WTC11 (cell line): ENCODE results near the gene USP26. TPM values are rescaled to one million over a fixed set of nuclear protein-coding genes. Genes with fewer than 3 reads are reported as not detected.

ENCODE experiments used
- ATAC-seq: fragments of 200-7000 bp; cut with Tn5 transposase; 2 replicates; pipeline ENCODE4 v1.10.0; 2021; ENCODE audit warnings: mild to moderate bottlenecking, moderate library complexity
- CTCF ChIA-PET: fragments of 300-600 bp; sonication (Branson Sonifier 250); formaldehyde crosslinking; loops from one replicate; lab custom pipeline; 2021; ENCODE audit warnings: antibody characterized with exemption; lab: Charles Lee
- POLR2A ChIA-PET: fragments of 350-600 bp; sonication (Branson Sonifier 250); formaldehyde crosslinking; loops from one replicate; lab custom pipeline; 2021; ENCODE audit warnings: antibody characterized with exemption; lab: Charles Lee
- DNase-seq: peaks from one replicate; pipeline ENCODE4 v3.0.0; 2021; ENCODE audit warnings: low spot score
- H3K27ac Mint-ChIP-seq: 2 replicates; pipeline ENCODE4 v1.8.0; 2021; ENCODE audit warnings: mixed read lengths
- H3K27me3 Mint-ChIP-seq: 2 replicates; pipeline ENCODE4 v1.8.0; 2021; ENCODE audit warnings: low read depth, mild to moderate bottlenecking, moderate library complexity, mixed read lengths
- H3K36me3 Mint-ChIP-seq: 2 replicates; pipeline ENCODE4 v1.8.0; 2021; ENCODE audit warnings: mixed read lengths
- H3K4me1 Mint-ChIP-seq: 2 replicates; pipeline ENCODE4 v1.8.0; 2022; ENCODE audit warnings: mixed read lengths
- H3K4me3 Mint-ChIP-seq: 2 replicates; pipeline ENCODE4 v1.8.0; 2021; ENCODE audit warnings: mild to moderate bottlenecking, moderate library complexity, mixed read lengths
- H3K9me3 Mint-ChIP-seq: 2 replicates; pipeline ENCODE4 v1.8.0; 2021; ENCODE audit warnings: mixed read lengths
- E2F1 ChIP-seq: sonication (generic); formaldehyde crosslinking; IDR thresholded peaks from 2 replicates; pipeline ENCODE4 v1.8.0; 2022; ENCODE audit warnings: mild to moderate bottlenecking, missing genetic modification reagents
- EMX1 ChIP-seq: fragments of 250-450 bp; sonication (Bioruptor Pico); IDR thresholded peaks from 2 replicates; pipeline ENCODE4 v1.8.0; 2021; ENCODE audit warnings: mild to moderate bottlenecking
- ERG ChIP-seq: fragments of 250-450 bp; sonication (Bioruptor Pico); IDR thresholded peaks from 2 replicates; pipeline ENCODE4 v1.8.0; 2021; ENCODE audit warnings: mild to moderate bottlenecking
- FOXJ3 ChIP-seq: sonication (generic); formaldehyde crosslinking; IDR thresholded peaks from 2 replicates; pipeline ENCODE4 v1.9.0; 2021; ENCODE audit warnings: missing genetic modification reagents, mild to moderate bottlenecking, borderline replicate concordance
- FOXK1 ChIP-seq: sonication (generic); formaldehyde crosslinking; IDR thresholded peaks from 2 replicates; pipeline ENCODE4 v1.8.0; 2022; ENCODE audit warnings: mild to moderate bottlenecking, moderate library complexity, missing genetic modification reagents
- JAZF1 ChIP-seq: fragments of 250-450 bp; sonication (Bioruptor Pico); IDR thresholded peaks from 2 replicates; pipeline ENCODE4 v1.9.0; 2021; ENCODE audit warnings: moderate library complexity, mild to moderate bottlenecking, inconsistent platforms
- MXD4 ChIP-seq: fragments of 250-450 bp; sonication (Bioruptor Pico); IDR thresholded peaks from 2 replicates; pipeline ENCODE4 v1.8.0; 2021; ENCODE audit warnings: mild to moderate bottlenecking, moderate library complexity, borderline replicate concordance
- OVOL2 ChIP-seq: fragments of 250-450 bp; sonication (Bioruptor Pico); IDR thresholded peaks from 2 replicates; pipeline ENCODE4 v1.9.0; 2021; ENCODE audit warnings: mild to moderate bottlenecking, borderline replicate concordance
- RELA ChIP-seq: sonication (generic); formaldehyde crosslinking; IDR thresholded peaks from 2 replicates; pipeline ENCODE4 v1.8.1; 2022; ENCODE audit warnings: missing genetic modification reagents, mild to moderate bottlenecking, borderline replicate concordance
- SOX15 ChIP-seq: fragments of 250-450 bp; sonication (Bioruptor Pico); IDR thresholded peaks from 2 replicates; pipeline ENCODE4 v1.9.0; 2021; ENCODE audit warnings: mild to moderate bottlenecking
- SP1 ChIP-seq: sonication (generic); formaldehyde crosslinking; conservative IDR thresholded peaks from 2 replicates; pipeline ENCODE4 v1.8.1; 2022; ENCODE audit warnings: missing genetic modification reagents
- ZBTB21 ChIP-seq: sonication (generic); formaldehyde crosslinking; IDR thresholded peaks from 2 replicates; pipeline ENCODE4 v1.8.1; 2023; ENCODE audit warnings: mild to moderate bottlenecking, missing genetic modification reagents, borderline replicate concordance
- ZNF263 ChIP-seq: sonication (generic); formaldehyde crosslinking; IDR thresholded peaks from 2 replicates; pipeline ENCODE4 v1.8.1; 2022; ENCODE audit warnings: low read depth, mild to moderate bottlenecking, moderate library complexity, missing genetic modification reagents
- ZNF396 ChIP-seq: fragments of 250-450 bp; sonication (Bioruptor Pico); IDR thresholded peaks from 2 replicates; pipeline ENCODE4 v1.8.0; 2021; ENCODE audit warnings: mild to moderate bottlenecking, moderate library complexity, borderline replicate concordance
- ZNF416 ChIP-seq: fragments of 250-450 bp; sonication (Bioruptor Pico); IDR thresholded peaks from 2 replicates; pipeline ENCODE4 v1.9.0; 2021; ENCODE audit warnings: mild to moderate bottlenecking, inconsistent platforms
- total RNA-seq: library from RNA; stranded (reverse); gene quantifications from 3 replicates; pipeline ENCODE4 v1.2.3, GENCODE V29; 2021
- TF ChIP-seq, protein P1 (sequence below): sonication (generic); formaldehyde crosslinking; IDR thresholded peaks from 2 replicates; pipeline ENCODE4 v1.8.1; 2023; ENCODE audit warnings: mild to moderate bottlenecking, missing genetic modification reagents, moderate library complexity
- TF ChIP-seq, protein P2 (sequence below): sonication (generic); formaldehyde crosslinking; IDR thresholded peaks from 2 replicates; pipeline ENCODE4 v1.8.1; 2023; ENCODE audit warnings: mild to moderate bottlenecking, moderate library complexity, missing genetic modification reagents
- TF ChIP-seq, protein P3 (sequence below): sonication (generic); formaldehyde crosslinking; IDR thresholded peaks from 2 replicates; pipeline ENCODE4 v1.8.0; 2023; ENCODE audit warnings: mild to moderate bottlenecking, missing genetic modification reagents
- TF ChIP-seq, protein P4 (sequence below): sonication (generic); formaldehyde crosslinking; IDR thresholded peaks from 2 replicates; pipeline ENCODE4 v1.8.1; 2022; ENCODE audit warnings: mild to moderate bottlenecking, moderate library complexity, missing genetic modification reagents
- TF ChIP-seq, protein P5 (sequence below): sonication (generic); formaldehyde crosslinking; IDR thresholded peaks from 2 replicates; pipeline ENCODE4 v1.8.0; 2023; ENCODE audit warnings: missing genetic modification reagents, mild to moderate bottlenecking, borderline replicate concordance
- TF ChIP-seq, protein P6 (sequence below): sonication (generic); formaldehyde crosslinking; IDR thresholded peaks from 2 replicates; pipeline ENCODE4 v1.8.1; 2022; ENCODE audit warnings: low read depth, missing genetic modification reagents, borderline replicate concordance

USP26 gene
- total RNA-seq, 1 experiment from 2014 or later, result 0.11 TPM

- no peak overlapping the region for H3K4me3 Mint-ChIP-seq
- POLR2A ChIA-PET, result no interaction called here
- no peaks in the 10 kb centered on the region for H3K36me3 Mint-ChIP-seq
- 0 out of 2 replicates have a peak, but pooled peaks cover 3% of the 10 kb centered on the region for H3K9me3 Mint-ChIP-seq
- no peak overlapping the region for H3K27ac Mint-ChIP-seq
- H3K27me3 Mint-ChIP-seq, result no peaks in the 10 kb centered on the region; the same call in 1 of the 2 replicates
- no peaks in the 10 kb centered on the region for H3K4me1 Mint-ChIP-seq
- CTCF ChIA-PET, result no interaction called here
- DNase-seq, result no peak
- TF ChIP-seq, protein P1, sequence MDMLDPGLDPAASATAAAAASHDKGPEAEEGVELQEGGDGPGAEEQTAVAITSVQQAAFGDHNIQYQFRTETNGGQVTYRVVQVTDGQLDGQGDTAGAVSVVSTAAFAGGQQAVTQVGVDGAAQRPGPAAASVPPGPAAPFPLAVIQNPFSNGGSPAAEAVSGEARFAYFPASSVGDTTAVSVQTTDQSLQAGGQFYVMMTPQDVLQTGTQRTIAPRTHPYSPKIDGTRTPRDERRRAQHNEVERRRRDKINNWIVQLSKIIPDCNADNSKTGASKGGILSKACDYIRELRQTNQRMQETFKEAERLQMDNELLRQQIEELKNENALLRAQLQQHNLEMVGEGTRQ (CRISPR knock-in tag), result no peak
- TF ChIP-seq ERG (no peak), E2F1 (no peak), ZNF396 (no peak), MXD4 (CRISPR knock-in tag) (no peak), EMX1 (CRISPR knock-in tag) (no peak), JAZF1 (no peak), ZNF416 (CRISPR knock-in tag) (no peak), SP1 (CRISPR knock-in tag) (no peak)
- TF ChIP-seq, protein P2, sequence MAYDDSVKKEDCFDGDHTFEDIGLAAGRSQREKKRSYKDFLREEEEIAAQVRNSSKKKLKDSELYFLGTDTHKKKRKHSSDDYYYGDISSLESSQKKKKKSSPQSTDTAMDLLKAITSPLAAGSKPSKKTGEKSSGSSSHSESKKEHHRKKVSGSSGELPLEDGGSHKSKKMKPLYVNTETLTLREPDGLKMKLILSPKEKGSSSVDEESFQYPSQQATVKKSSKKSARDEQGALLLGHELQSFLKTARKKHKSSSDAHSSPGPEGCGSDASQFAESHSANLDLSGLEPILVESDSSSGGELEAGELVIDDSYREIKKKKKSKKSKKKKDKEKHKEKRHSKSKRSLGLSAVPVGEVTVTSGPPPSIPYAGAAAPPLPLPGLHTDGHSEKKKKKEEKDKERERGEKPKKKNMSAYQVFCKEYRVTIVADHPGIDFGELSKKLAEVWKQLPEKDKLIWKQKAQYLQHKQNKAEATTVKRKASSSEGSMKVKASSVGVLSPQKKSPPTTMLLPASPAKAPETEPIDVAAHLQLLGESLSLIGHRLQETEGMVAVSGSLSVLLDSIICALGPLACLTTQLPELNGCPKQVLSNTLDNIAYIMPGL (CRISPR knock-in tag), result no peak
- TF ChIP-seq, protein P3, sequence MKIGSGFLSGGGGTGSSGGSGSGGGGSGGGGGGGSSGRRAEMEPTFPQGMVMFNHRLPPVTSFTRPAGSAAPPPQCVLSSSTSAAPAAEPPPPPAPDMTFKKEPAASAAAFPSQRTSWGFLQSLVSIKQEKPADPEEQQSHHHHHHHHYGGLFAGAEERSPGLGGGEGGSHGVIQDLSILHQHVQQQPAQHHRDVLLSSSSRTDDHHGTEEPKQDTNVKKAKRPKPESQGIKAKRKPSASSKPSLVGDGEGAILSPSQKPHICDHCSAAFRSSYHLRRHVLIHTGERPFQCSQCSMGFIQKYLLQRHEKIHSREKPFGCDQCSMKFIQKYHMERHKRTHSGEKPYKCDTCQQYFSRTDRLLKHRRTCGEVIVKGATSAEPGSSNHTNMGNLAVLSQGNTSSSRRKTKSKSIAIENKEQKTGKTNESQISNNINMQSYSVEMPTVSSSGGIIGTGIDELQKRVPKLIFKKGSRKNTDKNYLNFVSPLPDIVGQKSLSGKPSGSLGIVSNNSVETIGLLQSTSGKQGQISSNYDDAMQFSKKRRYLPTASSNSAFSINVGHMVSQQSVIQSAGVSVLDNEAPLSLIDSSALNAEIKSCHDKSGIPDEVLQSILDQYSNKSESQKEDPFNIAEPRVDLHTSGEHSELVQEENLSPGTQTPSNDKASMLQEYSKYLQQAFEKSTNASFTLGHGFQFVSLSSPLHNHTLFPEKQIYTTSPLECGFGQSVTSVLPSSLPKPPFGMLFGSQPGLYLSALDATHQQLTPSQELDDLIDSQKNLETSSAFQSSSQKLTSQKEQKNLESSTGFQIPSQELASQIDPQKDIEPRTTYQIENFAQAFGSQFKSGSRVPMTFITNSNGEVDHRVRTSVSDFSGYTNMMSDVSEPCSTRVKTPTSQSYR (CRISPR knock-in tag), result no peak
- ATAC-seq, result no peak
Observed at GRCh38 chrX:133068461-133068860, 28.4 kb downstream of the USP26 start.

DNA sequence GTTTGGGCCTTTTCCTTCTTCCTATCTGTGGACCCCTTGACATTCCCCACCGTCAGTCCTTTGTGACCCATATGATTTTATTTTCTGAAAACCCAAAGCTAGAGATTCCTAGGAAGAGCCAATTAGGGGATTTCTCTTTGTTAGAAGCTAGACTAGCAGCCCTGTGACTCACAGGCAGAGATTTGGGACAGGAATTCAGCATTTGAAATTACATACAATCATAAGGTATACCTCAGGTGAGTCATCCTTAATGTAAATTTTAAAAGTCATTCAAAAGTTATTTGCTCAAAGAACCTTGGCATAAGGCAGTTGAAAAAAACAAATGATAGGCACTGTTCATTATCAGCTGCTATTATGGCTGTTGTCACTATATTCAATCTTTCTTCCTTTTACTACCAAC, 40.6 kb downstream of the USP26 start:
- peaks cover 27% of the 10 kb centered on the region for H3K4me1 Mint-ChIP-seq
- H3K27me3 Mint-ChIP-seq, result no peaks in the 10 kb centered on the region
- no peak overlapping the region for H3K4me3 Mint-ChIP-seq
- no peaks in the 10 kb centered on the region for H3K36me3 Mint-ChIP-seq
- no peak for ATAC-seq
- DNase-seq, result no peak
- no peak overlapping the region for H3K27ac Mint-ChIP-seq
- CTCF ChIA-PET, result interaction anchor here (1.6 kb wide), 1 partner anchor 12 kb away, joined by 5 read pairs; no protein-coding TSS in a partner anchor
- POLR2A ChIA-PET, result no interaction called here
- peaks cover 8% of the 10 kb centered on the region; the same call in 1 of the 2 replicates for H3K9me3 Mint-ChIP-seq
- no peak for TF ChIP-seq ZNF416 (CRISPR knock-in tag)
- TF ChIP-seq, protein P4, sequence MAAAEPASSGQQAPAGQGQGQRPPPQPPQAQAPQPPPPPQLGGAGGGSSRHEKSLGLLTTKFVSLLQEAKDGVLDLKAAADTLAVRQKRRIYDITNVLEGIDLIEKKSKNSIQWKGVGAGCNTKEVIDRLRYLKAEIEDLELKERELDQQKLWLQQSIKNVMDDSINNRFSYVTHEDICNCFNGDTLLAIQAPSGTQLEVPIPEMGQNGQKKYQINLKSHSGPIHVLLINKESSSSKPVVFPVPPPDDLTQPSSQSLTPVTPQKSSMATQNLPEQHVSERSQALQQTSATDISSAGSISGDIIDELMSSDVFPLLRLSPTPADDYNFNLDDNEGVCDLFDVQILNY, result no peak
- TF ChIP-seq, protein P5, sequence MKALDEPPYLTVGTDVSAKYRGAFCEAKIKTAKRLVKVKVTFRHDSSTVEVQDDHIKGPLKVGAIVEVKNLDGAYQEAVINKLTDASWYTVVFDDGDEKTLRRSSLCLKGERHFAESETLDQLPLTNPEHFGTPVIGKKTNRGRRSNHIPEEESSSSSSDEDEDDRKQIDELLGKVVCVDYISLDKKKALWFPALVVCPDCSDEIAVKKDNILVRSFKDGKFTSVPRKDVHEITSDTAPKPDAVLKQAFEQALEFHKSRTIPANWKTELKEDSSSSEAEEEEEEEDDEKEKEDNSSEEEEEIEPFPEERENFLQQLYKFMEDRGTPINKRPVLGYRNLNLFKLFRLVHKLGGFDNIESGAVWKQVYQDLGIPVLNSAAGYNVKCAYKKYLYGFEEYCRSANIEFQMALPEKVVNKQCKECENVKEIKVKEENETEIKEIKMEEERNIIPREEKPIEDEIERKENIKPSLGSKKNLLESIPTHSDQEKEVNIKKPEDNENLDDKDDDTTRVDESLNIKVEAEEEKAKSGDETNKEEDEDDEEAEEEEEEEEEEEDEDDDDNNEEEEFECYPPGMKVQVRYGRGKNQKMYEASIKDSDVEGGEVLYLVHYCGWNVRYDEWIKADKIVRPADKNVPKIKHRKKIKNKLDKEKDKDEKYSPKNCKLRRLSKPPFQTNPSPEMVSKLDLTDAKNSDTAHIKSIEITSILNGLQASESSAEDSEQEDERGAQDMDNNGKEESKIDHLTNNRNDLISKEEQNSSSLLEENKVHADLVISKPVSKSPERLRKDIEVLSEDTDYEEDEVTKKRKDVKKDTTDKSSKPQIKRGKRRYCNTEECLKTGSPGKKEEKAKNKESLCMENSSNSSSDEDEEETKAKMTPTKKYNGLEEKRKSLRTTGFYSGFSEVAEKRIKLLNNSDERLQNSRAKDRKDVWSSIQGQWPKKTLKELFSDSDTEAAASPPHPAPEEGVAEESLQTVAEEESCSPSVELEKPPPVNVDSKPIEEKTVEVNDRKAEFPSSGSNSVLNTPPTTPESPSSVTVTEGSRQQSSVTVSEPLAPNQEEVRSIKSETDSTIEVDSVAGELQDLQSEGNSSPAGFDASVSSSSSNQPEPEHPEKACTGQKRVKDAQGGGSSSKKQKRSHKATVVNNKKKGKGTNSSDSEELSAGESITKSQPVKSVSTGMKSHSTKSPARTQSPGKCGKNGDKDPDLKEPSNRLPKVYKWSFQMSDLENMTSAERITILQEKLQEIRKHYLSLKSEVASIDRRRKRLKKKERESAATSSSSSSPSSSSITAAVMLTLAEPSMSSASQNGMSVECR (CRISPR knock-in tag), result no peak
- TF ChIP-seq, protein P6, sequence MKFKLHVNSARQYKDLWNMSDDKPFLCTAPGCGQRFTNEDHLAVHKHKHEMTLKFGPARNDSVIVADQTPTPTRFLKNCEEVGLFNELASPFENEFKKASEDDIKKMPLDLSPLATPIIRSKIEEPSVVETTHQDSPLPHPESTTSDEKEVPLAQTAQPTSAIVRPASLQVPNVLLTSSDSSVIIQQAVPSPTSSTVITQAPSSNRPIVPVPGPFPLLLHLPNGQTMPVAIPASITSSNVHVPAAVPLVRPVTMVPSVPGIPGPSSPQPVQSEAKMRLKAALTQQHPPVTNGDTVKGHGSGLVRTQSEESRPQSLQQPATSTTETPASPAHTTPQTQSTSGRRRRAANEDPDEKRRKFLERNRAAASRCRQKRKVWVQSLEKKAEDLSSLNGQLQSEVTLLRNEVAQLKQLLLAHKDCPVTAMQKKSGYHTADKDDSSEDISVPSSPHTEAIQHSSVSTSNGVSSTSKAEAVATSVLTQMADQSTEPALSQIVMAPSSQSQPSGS, result no peak
- TF ChIP-seq OVOL2, result no peak
- TF ChIP-seq ZNF263 (CRISPR knock-in tag), result no peak
- TF ChIP-seq SOX15 (CRISPR knock-in tag), result no peak
- no peak for TF ChIP-seq FOXJ3 (CRISPR knock-in tag)
- no peak for TF ChIP-seq FOXK1 (CRISPR knock-in tag)
- TF ChIP-seq RELA, result no peak
- TF ChIP-seq ZBTB21 (CRISPR knock-in tag), result no peak
